HG02884 (cell line): ENCODE measurements around the gene MACROD2.

Experiments
- ATAC-seq: cut with Tn5 transposase; IDR thresholded peaks from one replicate; pipeline ENCODE4 v1.9.1; 2021; ENCODE audit warnings: mild to moderate bottlenecking, moderate library complexity; ENCODE audit not compliant: unreplicated experiment

Gene MACROD2

DNA sequence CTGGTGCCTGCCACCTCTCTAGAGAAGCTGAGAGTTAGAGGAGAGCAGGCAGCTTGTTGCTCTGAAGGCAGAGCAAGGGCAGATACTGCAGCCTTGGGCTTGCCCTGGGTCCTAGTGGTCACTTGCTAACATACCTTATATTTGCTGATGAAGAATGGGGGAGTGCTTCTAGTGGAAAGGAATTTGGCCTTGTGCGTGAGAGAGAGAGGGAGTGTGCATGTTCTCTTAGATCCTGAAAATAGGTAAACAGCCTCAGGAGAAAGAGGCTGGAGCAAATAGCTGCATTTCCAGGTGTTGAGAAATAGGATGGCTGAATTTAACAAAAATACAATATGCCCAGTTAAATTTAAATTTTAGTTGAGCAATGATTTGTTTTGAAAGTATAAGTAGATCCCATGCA is 1066.6 kb downstream of the MACROD2 start:
- ATAC-seq: no peak

GRCh38 chr20:15063081-15063480 is 1067.8 kb downstream of the MACROD2 start:
- no peak for ATAC-seq

DNA sequence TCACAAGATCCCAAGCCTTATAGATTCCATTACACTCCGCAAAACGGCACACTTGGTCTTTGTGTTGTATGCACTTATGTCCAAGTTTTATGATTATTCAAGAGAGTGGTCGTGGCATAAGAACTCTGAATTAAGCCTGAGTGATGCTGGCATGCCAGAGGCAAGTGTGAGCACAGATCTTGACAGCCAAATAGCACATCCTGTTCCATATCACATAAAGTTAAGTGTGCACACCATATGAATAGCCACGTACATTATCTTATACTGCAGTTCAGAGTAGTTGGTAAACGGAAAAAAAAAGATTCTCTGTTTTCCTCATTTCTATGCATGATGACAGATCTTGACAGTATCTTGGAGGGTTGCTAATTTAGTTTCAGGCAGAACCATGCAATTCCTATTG is 1069.4 kb downstream of the MACROD2 start:
- ATAC-seq: no peak

DNA sequence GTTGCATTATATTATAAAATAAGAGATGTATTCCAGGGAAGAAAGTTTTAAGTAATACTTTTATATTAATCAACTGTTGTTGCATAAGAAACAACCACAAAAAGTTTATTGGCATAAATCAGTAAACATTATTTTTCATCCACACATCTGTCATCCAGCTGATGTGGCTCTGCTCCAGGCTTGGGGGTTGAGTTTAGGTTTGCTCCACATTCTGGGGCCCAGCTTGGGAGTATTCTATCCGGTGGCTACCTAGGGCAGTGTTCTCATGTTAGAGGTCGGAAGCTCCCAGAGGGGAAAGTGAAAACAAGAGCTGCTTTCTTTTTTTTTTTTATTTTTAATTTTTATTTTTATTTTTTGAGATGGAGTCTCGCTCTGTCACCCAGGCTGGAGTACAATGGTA is 1070.5 kb downstream of the MACROD2 start:
- no peak for ATAC-seq

- no peak for ATAC-seq
These were observed 1073.2 kb downstream of the MACROD2 start for GRCh38 chr20:15068486-15068885.

- no peak for ATAC-seq
These were observed 1074.0 kb downstream of the MACROD2 start for GRCh38 chr20:15069355-15069754.

GRCh38 chr20:15071085-15071808 is 1075.9 kb downstream of the MACROD2 start:
- ATAC-seq: no peak

- no peak for ATAC-seq
These were observed 1077.0 kb downstream of the MACROD2 start for GRCh38 chr20:15072316-15072715.

DNA sequence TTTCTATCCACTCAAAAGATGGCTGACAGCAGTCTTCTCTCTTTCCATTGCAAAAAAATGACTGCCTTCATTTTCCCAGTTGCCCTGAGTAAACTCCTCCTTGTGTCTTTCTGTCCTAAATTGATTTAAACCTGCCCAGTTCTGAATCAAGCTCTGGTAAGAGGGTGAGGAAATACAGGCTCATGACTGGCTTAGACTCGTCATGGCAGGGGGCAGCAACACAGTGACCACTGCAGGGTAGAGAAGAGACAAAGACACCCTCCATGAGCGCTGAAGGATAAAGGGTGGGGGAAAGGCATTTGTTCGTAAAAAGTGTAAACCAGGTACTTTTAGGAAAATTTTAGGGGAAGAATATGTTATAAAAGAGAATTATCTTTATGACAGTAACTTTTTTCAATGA is 1080.3 kb downstream of the MACROD2 start:
- no peak for ATAC-seq

- ATAC-seq: no peak
These were observed 1081.5 kb downstream of the MACROD2 start for GRCh38 chr20:15076785-15077184.

DNA sequence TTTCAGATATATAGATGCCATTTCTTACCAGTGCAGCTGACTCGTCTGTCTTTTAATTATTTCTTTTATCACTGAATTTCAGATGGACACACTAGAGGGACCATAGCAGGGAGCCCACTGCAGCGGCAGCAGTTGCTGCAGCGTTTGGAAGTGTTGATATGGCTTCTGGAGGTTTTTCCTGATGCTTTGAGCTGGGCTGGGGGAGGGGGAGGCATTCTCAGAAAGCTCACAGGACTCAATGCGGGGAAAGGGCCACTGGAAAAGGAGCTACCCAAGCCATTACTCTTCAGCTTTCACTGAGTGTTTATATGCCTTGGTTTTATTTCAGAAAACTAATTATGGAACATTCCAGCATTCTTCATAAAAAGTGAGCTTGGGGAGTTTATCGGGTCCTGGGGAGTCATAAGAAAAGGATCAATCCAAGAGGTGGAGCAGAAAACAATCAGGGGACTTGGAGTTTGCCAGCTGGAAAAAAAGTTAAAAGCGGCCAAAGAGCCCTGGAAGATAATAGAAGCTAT is 1082.5 kb downstream of the MACROD2 start:
- no peak for ATAC-seq

DNA sequence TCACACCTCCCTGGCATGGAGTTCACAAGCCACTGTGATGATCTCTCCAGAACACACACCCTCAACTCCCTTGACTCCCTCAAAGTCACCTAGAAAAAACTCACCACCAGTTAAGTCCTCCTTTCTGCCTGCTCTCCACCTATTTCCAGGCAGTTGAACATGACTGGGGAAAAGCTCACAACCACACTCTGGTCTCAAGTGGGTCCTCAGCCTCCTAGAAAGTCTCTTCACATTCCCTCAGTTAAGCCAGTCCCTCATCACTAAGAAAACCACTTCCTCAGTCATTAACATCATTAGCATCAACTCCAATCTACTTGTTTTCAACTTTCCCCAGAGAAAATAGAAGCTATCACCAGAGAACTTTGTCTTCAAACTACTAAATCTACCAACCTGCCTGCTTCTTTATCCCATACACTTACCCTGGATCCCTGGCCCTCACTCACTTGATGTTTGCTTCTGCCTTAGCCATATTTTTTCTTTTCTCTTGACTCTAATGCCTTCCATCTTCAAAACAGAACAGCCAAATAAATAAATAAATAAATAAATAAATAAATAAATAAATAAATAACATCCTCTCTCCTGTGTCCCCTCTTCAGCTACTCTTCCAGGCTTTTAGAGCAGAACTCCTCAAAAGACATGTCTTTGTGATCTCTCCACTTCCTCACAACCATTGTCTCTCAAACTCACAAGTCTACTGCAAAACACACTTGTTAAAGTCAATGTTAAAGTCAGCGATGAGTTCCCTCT is 1084.5 kb downstream of the MACROD2 start:
- ATAC-seq: no peak

GRCh38 chr20:15081261-15081660 is 1085.9 kb downstream of the MACROD2 start:
- ATAC-seq: no peak

- no peak for ATAC-seq
These were observed 1096.2 kb downstream of the MACROD2 start for GRCh38 chr20:15091421-15092037.

DNA sequence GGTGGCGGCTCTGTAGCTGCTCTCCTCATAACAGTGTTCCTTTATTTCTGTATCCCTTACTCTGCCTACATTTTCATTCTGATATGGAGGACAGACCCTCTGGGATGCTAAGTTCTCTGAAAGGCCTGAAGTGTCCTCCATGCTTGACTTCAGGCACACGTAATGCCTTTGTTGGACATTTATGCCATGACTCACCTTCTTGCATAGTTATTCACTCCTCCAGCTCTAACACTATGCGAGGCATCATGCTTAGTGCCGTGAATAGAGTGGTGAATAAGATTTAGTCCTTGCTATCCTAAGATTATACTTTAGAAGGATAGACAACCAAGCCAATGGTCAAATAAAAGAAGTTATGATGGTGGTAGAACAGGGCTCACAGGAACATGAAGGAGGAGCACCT is 1103.0 kb downstream of the MACROD2 start:
- no peak for ATAC-seq

DNA sequence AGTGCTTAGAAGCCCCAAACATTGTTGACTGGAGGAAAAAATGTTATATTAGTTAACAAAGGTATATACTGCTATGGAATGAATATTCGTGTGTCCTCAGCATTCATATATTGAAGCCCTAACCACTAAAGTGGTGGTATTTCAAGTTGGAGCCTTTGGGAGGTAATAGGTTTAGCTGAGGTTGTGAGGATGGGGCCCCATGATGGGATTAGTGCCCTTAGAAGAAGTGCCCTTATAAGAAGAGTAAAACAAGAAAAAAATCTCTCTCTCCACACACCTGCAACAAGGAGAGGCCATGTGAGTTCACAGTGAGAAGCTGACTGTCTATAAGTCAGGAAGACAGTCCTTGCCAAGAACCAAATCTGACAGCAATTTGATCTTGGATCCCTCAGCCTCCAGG is 1103.8 kb downstream of the MACROD2 start:
- ATAC-seq: no peak

- ATAC-seq: no peak
These were observed 1105.3 kb downstream of the MACROD2 start for GRCh38 chr20:15100506-15101160.

DNA sequence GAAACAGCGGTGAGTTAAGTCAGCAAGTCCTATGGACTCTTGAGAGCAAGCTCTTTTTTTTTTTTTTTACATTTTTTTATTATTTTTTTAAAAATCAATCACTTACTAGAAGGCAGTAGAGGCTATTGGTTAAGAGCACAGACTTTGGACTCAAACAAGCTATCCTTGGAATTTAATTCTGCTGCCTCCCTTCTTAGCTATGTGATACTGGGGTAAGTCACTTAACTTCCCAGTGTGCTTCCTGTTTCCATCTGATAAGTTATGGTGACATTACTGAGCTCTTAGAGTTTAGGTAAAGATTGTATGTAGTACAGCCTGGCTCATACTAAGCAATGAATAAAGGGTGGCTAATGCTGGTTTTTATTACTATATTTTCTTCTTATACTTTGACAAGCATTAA is 1112.6 kb downstream of the MACROD2 start:
- ATAC-seq: no peak

- no peak for ATAC-seq
These were observed 1114.2 kb downstream of the MACROD2 start for GRCh38 chr20:15109494-15109893.

GRCh38 chr20:15111654-15112053 is 1116.3 kb downstream of the MACROD2 start:
- ATAC-seq: no peak

DNA sequence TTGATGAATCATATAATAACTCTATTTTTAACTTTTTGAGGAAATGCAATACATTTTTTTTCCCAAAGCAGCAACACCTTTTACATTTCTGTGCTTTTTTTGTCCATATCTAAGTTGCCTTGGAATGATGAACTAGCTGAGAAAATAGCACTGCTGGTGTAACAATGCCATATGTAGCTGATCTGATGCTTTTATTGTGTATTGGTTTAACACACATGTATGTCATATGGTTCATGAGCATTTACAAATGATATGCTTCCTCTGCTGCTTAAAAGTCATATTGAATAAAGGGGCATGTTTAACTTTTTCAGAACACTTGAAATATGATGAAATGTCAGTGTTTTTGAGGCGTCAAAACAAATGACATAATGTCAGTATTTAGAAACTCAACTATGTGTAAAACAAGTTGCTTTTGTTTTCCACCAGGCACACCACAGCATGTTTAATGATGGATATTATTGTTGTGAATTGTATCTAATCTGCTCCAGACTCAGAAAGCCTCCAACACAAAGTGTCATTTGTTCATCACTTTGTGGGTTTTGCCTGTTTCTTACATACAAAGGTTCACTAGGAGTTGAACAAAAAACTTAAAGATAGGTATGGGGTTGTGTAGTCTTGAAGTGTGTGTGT is 1117.9 kb downstream of the MACROD2 start:
- ATAC-seq: no peak
